SK-N-SH (cell line): ENCODE measurements around the gene NEMP1. TPM values are rescaled to one million over a fixed set of nuclear protein-coding genes. Genes with fewer than 3 reads are reported as not detected.

Experiments used
- CTCF ChIA-PET: fragments of 300-600, 350-600 bp; formaldehyde crosslinking; extraction: SDS; loops from one replicate; lab custom pipeline; 2021; lab: Yijun Ruan, JAX
- POLR2A ChIA-PET: fragments of 350-600 bp; sonication (Branson Sonifier 250); formaldehyde crosslinking; extraction: SDS; loops from one replicate; lab custom pipeline; 2020; ENCODE audit warnings: antibody characterized with exemption, inconsistent platforms; lab: Yijun Ruan, JAX
- DNase-seq: peaks from one replicate; pipeline ENCODE4 v3.0.0; 2012
- H2AFZ ChIP-seq: fragments of 200-600 bp; sonication (generic); 2 replicates; pipeline ENCODE4 v1.8.1; 2016; ENCODE audit warnings: antibody characterized with exemption, mild to moderate bottlenecking, low read depth
- H3F3A ChIP-seq: fragments of 200-600 bp; sonication (generic); replicated peaks from 2 replicates; pipeline ENCODE3; 2016; ENCODE audit warnings: antibody characterized with exemption, mild to moderate bottlenecking; ENCODE audit not compliant: insufficient read depth
- H3K27ac ChIP-seq, 2 experiments: fragments of 200-500 bp in 1 of 2; fragments of 200-600 bp in 1 of 2; sonication (Bioruptor generic) in 1 of 2; sonication (generic), shearing (Covaris generic) in 1 of 2; 2 replicates each; pipeline versions ENCODE4 v1.5.1 to v1.6.1; 2014 to 2016; ENCODE audit warnings: low read depth in 2 of 2, inconsistent platforms in 1 of 2, low read length in 1 of 2, mild to moderate bottlenecking in 1 of 2, mixed read lengths in 1 of 2
- H3K27me3 ChIP-seq: fragments of 200-600 bp; sonication (generic), shearing (Covaris generic); 2 replicates; pipeline ENCODE4 v1.6.1; 2016; ENCODE audit warnings: mixed run types; ENCODE audit not compliant: insufficient read depth
- H3K36me3 ChIP-seq, 2 experiments: fragments of 200-500 bp in 1 of 2; fragments of 200-600 bp in 1 of 2; sonication (Bioruptor generic) in 1 of 2; sonication (generic) in 1 of 2; replicated peaks in 1 of 2; 2 replicates each; pipeline versions ENCODE3 to v1.5.1; 2014 to 2016; ENCODE audit warnings: low read length in 1 of 2, mild to moderate bottlenecking in 1 of 2; ENCODE audit not compliant: insufficient read depth in 2 of 2, control insufficient read depth in 1 of 2
- H3K4me1 ChIP-seq, 2 experiments: fragments of 200-500 bp in 1 of 2; fragments of 200-600 bp in 1 of 2; sonication (Bioruptor generic) in 1 of 2; sonication (generic), shearing (Covaris generic) in 1 of 2; 2 replicates each; pipeline versions ENCODE4 v1.5.1 to v1.6.1; 2014 to 2016; ENCODE audit warnings: low read depth in 1 of 2, low read length in 1 of 2, mixed run types in 1 of 2; ENCODE audit not compliant: insufficient read depth in 2 of 2, control insufficient read depth in 1 of 2
- H3K4me2 ChIP-seq: fragments of 200-600 bp; sonication (generic), shearing (Covaris generic); 2 replicates; pipeline ENCODE4 v1.6.1; 2017; ENCODE audit warnings: mixed run types
- H3K4me3 ChIP-seq, 2 experiments: fragments of 200-500 bp in 1 of 2; fragments of 200-600 bp in 1 of 2; sonication (Bioruptor generic) in 1 of 2; sonication (generic), shearing (Covaris generic) in 1 of 2; 2 replicates each; pipeline versions ENCODE4 v1.5.1 to v1.8.1; 2014 to 2016; ENCODE audit warnings: low read depth in 2 of 2, inconsistent platforms in 1 of 2, low read length in 1 of 2, mild to moderate bottlenecking in 1 of 2, mixed read lengths in 1 of 2, moderate library complexity in 1 of 2
- H3K79me2 ChIP-seq: fragments of 200-600 bp; sonication (generic); 2 replicates; pipeline ENCODE4 v1.8.1; 2017; ENCODE audit warnings: mild to moderate bottlenecking; ENCODE audit not compliant: insufficient read depth
- H3K9ac ChIP-seq: fragments of 200-600 bp; sonication (generic); 2 replicates; pipeline ENCODE4 v1.6.1; 2017; ENCODE audit warnings: mixed run types
- H3K9me2 ChIP-seq: fragments of 200-600 bp; sonication (generic); 2 replicates; pipeline ENCODE4 v1.6.1; 2017; ENCODE audit warnings: mixed run types
- H3K9me3 ChIP-seq: fragments of 200-600 bp; sonication (generic); 2 replicates; pipeline ENCODE4 v1.6.1; 2017; ENCODE audit warnings: mixed run types, mild to moderate bottlenecking, moderate library complexity
- H4K20me1 ChIP-seq: fragments of 200-600 bp; sonication (generic); 2 replicates; pipeline ENCODE4 v1.6.1; 2017; ENCODE audit warnings: mild to moderate bottlenecking, mixed run types; ENCODE audit not compliant: insufficient read depth
- FOSL2 ChIP-seq: IDR thresholded peaks from 2 replicates; pipeline ENCODE4 v1.4.0; 2012; ENCODE audit warnings: low read depth, mild to moderate bottlenecking, moderate library complexity, borderline replicate concordance
- FOXJ3 ChIP-seq: sonication (generic); formaldehyde crosslinking; IDR thresholded peaks from 2 replicates; pipeline ENCODE4 v1.5.1; 2020; ENCODE audit warnings: mild to moderate bottlenecking, missing genetic modification reagents
- FOXM1 ChIP-seq: IDR thresholded peaks from 2 replicates; pipeline ENCODE4 v1.4.0; 2012; ENCODE audit warnings: low read depth, mild to moderate bottlenecking
- GABPA ChIP-seq: IDR thresholded peaks from 2 replicates; pipeline ENCODE4 v1.4.0; 2012; ENCODE audit warnings: low read depth, mild to moderate bottlenecking
- GATA2 ChIP-seq: sonication (generic); formaldehyde crosslinking; IDR thresholded peaks from 2 replicates; pipeline ENCODE4 v1.5.0; 2020; ENCODE audit warnings: mild to moderate bottlenecking, missing genetic modification reagents
- JUND ChIP-seq: IDR thresholded peaks from 2 replicates; pipeline ENCODE4 v1.4.0; 2012
- MAX ChIP-seq: IDR thresholded peaks from 2 replicates; pipeline ENCODE4 v1.4.0; 2012; ENCODE audit warnings: low read depth
- MXI1 ChIP-seq: IDR thresholded peaks from 2 replicates; pipeline ENCODE4 v1.6.1; 2012; ENCODE audit warnings: mild to moderate bottlenecking, low read depth, low read length, improper control_type of control experiment
- NFIC ChIP-seq: IDR thresholded peaks from 2 replicates; pipeline ENCODE4 v1.4.0; 2012; ENCODE audit warnings: borderline replicate concordance
- PBX3 ChIP-seq: IDR thresholded peaks from 2 replicates; pipeline ENCODE4; 2012
- REST ChIP-seq: IDR thresholded peaks from 2 replicates; pipeline ENCODE4 v1.6.1; 2012; ENCODE audit warnings: mild to moderate bottlenecking, low read depth, low read length, moderate library complexity
- TAF1 ChIP-seq: IDR thresholded peaks from 2 replicates; pipeline ENCODE4 v1.6.1; 2012; ENCODE audit warnings: low read depth, mild to moderate bottlenecking, low read length, moderate library complexity, borderline replicate concordance
- TCF12 ChIP-seq: IDR thresholded peaks from 2 replicates; pipeline ENCODE4 v1.4.0; 2012
- USF1 ChIP-seq: IDR thresholded peaks from 2 replicates; pipeline ENCODE4 v1.4.0; 2012; ENCODE audit warnings: low read depth, borderline replicate concordance
- YY1 ChIP-seq: IDR thresholded peaks from 2 replicates; pipeline ENCODE4 v1.4.0; 2012; ENCODE audit warnings: low read depth, mild to moderate bottlenecking
- WGBS: methylation state at CpG from one replicate; pipeline ENCODE4 v1.1.6; 2017; ENCODE audit warnings: low lambda C conversion rate; 5-methylcytosine and 5-hydroxymethylcytosine counted together
- polyA plus RNA-seq, 3 experiments: library from polyadenylated mRNA; depleted of rRNA; stranded (reverse); fragments of >200 nt; gene quantifications; 2 replicates each; pipeline ENCODE4 v1.2.3, GENCODE V29; 2012

NEMP1 gene
- polyA plus RNA-seq, 1 of the 3 experiments (the other 2 are of a cell fraction), result 6.2 TPM

GRCh38 chr12:57098546-57098945 is 20.0 kb upstream of the NEMP1 start:
- no peaks in the 10 kb centered on the region for H3K9me3 ChIP-seq
- peak; percentile 5 for DNase-seq
- no peak overlapping the region for H3K4me3 ChIP-seq
- H3K27me3 ChIP-seq, result no peaks in the 10 kb centered on the region
- H3K9me2 ChIP-seq, result no peaks in the 10 kb centered on the region
- H3K79me2 ChIP-seq, result no peaks in the 10 kb centered on the region
- H3K27ac ChIP-seq, result no peak overlapping the region
- POLR2A ChIA-PET, result interaction anchor here (1.1 to 2.1 kb wide), 2 partner anchors 13 to 19 kb away, joined by 4 to 6 read pairs; partner anchors contain the start of genes NEMP1 and STAT6
- no peak overlapping the region for H2AFZ ChIP-seq
- no peaks in the 10 kb centered on the region for H3F3A ChIP-seq
- TF ChIP-seq FOSL2 (no peak), GATA2 (no peak), FOXJ3 (CRISPR knock-in tag) (no peak), JUND (no peak), NFIC (no peak), MXI1 (no peak), MAX (no peak), TCF12 (no peak), USF1 (no peak), GABPA (no peak), FOXM1 (no peak), TAF1 (no peak), REST (no peak), YY1 (no peak), PBX3 (no peak)
- H3K36me3 ChIP-seq, result peaks cover 8 to 22% of the 10 kb centered on the region in 2 experiments
- 100% methylated on average over 1 of the region's 1 CpG for WGBS
- peaks cover 4% of the 10 kb centered on the region for H4K20me1 ChIP-seq
- CTCF ChIA-PET, result interaction anchor here (0.7 to 23.2 kb wide), 10 partner anchors 12 to 92 kb away, joined by 3 to 339 read pairs (median 4); partner anchors contain the start of genes NEMP1, STAT6 and ZBTB39
- H3K4me1 ChIP-seq, result peaks cover 0 to 12% of the 10 kb centered on the region in 2 experiments; a peak in 1 of 4 replicates
- no peak overlapping the region for H3K4me2 ChIP-seq
- H3K9ac ChIP-seq, result no peak overlapping the region
